ENCODE results near the gene NRBF2. TPM values are rescaled to one million over a fixed set of nuclear protein-coding genes. Genes with fewer than 3 reads are reported as not detected.

The NRBF2 gene
- total RNA-seq, 1 donor from 2014 or later, result 14.0 TPM

- DNase-seq (ENCODE audit: low read depth), result no peak
- no peak for TF ChIP-seq CTCF (conservative IDR thresholded peaks at IDR 0.05; ENCODE audit: low read depth, low read length)
- no peak overlapping the region for H3K4me3 ChIP-seq (ENCODE audit: low read depth, low read length)
These were observed 66.6 kb downstream of the NRBF2 start for GRCh38 chr10:63199716-63200115.

GRCh38 chr10:63200431-63200830 lies 67.3 kb downstream of the NRBF2 start:
- DNase-seq (ENCODE audit: low read depth), result no peak
- no peak overlapping the region for H3K4me3 ChIP-seq (ENCODE audit: low read depth, low read length)
- TF ChIP-seq CTCF (conservative IDR thresholded peaks at IDR 0.05; ENCODE audit: low read depth, low read length), result no peak

- no peak for TF ChIP-seq CTCF (conservative IDR thresholded peaks at IDR 0.05; ENCODE audit: low read depth, low read length)
- no peak overlapping the region for H3K4me3 ChIP-seq (ENCODE audit: low read depth, low read length)
- no peak for DNase-seq (ENCODE audit: low read depth)
These were observed 68.0 kb downstream of the NRBF2 start for GRCh38 chr10:63201118-63201517.
